Measurements from ENCODE around the gene ZNF775.
A peak's percentile ranks its signal among the peaks of the same experiment; 100 is the strongest.

ZNF775 gene

DNA sequence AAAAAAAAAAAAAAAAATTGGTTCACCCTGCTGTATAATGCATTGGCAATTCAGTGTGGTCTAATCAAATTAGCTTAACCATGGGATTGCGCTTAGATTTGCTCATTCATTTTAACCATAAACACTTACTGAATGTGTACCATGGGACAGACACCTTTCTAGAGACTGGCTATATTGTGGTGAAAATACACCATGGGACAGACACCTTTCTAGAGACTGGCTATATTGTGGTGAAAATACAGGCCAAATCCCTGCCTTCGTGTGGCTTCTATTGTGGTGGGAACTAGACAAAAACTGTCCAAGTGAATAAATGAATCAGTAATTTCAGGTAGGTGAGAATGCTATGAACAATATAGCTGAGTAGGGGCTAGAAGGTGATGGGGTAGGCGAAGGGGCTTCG is 20.7 kb upstream of the ZNF775 start:
- TF ChIP-seq, protein P1, sequence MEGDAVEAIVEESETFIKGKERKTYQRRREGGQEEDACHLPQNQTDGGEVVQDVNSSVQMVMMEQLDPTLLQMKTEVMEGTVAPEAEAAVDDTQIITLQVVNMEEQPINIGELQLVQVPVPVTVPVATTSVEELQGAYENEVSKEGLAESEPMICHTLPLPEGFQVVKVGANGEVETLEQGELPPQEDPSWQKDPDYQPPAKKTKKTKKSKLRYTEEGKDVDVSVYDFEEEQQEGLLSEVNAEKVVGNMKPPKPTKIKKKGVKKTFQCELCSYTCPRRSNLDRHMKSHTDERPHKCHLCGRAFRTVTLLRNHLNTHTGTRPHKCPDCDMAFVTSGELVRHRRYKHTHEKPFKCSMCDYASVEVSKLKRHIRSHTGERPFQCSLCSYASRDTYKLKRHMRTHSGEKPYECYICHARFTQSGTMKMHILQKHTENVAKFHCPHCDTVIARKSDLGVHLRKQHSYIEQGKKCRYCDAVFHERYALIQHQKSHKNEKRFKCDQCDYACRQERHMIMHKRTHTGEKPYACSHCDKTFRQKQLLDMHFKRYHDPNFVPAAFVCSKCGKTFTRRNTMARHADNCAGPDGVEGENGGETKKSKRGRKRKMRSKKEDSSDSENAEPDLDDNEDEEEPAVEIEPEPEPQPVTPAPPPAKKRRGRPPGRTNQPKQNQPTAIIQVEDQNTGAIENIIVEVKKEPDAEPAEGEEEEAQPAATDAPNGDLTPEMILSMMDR (conservative IDR thresholded peaks at IDR 0.05): no peak
- H3K27ac ChIP-seq: no peak overlapping the region

DNA sequence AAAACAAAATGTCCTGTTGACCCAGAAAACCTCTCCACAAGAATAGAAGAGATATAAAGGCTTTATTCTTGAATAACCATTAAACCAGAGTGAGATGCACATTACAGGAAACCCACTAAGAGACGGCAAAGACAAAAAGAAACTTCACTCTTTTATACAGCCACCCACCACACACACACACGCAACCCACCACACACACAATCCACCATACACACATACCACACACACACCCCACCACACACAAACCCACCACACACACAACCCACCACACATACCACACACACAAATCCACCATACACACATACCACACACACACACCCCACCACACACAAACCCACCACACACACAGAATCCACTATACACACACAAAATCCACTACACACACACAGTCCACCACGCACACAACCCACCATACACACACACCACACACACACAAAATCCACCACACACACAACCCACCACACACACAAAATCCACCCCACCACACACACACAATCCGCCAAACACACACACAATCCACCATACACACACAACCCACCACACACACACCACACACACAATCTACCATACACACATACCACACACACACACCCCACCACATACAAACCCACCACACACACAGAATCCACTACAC is 20.0 kb upstream of the ZNF775 start:
- H3K27ac ChIP-seq: no peak overlapping the region
- TF ChIP-seq, protein P1 (conservative IDR thresholded peaks at IDR 0.05): no peak

DNA sequence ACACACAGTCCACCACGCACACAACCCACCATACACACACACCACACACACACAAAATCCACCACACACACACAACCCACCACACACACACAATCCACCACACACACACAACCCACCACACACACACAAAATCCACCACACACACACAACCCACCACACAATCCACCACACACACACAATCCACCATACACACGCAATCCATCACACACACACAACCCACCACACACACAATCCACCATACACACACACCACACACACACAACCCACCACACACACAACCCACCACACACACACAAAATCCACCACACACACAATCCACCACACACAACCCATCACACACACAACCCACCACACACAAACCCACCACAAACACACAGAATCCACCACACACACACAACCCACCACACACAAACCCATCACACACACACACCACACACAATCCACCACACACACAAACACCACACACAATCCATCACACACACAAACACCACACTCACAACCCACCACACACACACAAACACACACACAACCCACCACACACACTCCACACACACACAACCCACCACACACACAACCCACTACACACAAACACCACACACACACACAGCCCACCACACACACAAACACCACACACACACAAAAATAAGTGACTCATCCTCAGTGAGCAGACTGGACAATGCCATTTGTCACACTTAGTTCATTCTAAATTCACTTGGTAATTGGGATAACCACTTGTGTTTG is 19.3 kb upstream of the ZNF775 start:
- H3K27ac ChIP-seq: peak overlapping the region; percentile 9; the same call in 1 of the 2 replicates
- TF ChIP-seq, protein P1 (conservative IDR thresholded peaks at IDR 0.05): no peak

DNA sequence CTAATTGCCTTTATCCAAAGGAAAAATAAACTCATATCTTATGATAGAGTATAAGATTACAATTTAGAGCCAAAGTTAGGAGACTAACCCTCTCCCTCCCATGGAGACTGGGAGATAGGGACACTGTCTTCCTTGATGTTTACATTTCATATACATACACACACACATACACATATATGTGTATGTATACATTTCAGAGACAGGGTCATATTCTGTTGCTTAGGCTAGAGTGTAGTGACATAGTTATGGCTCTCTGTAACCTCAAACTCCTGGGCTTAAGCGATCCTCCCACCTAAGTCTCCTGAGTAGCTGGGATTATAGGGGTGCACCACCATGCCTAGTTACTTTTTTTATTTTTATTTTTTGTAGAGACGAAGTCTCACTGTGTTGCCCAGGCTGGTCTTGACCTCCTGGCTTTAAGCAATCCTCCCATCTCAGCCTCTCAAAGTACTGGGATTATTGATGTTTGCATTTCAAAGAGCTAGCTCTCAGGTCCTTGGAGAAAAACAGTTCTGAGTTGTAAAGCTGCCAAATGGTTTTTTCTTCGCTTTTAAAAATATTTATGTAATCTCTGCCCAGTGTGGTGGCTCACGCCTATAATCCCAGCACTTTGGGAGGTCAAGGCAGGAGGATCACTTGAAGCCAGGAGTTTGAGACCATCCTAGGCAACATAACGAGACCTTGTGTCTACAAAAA is 18.6 kb upstream of the ZNF775 start:
- H3K27ac ChIP-seq: peak overlapping the region; percentile 9; the same call in 1 of the 2 replicates
- TF ChIP-seq, protein P1 (conservative IDR thresholded peaks at IDR 0.05): no peak

DNA sequence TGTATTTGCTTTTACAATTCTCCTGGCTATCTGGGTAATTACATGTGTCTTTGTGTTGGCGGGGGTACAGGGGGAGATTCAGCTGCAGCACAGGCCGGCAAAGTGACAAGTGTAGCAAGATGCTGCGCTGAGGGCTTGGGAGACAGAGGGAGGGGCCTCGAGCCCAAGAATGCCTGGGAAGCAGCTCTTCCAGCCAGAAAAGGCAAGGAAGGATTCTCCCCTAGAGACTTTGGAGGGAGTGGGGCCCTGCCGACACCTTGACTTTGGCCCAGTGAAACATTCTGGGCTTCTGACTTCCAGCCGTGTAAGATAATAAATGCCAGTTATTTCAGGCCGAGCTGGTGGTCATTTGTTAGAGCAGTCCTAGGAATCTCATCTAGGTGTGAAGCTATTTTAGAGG is 17.7 kb upstream of the ZNF775 start:
- TF ChIP-seq, protein P1 (conservative IDR thresholded peaks at IDR 0.05): no peak
- no peak overlapping the region for H3K27ac ChIP-seq

DNA sequence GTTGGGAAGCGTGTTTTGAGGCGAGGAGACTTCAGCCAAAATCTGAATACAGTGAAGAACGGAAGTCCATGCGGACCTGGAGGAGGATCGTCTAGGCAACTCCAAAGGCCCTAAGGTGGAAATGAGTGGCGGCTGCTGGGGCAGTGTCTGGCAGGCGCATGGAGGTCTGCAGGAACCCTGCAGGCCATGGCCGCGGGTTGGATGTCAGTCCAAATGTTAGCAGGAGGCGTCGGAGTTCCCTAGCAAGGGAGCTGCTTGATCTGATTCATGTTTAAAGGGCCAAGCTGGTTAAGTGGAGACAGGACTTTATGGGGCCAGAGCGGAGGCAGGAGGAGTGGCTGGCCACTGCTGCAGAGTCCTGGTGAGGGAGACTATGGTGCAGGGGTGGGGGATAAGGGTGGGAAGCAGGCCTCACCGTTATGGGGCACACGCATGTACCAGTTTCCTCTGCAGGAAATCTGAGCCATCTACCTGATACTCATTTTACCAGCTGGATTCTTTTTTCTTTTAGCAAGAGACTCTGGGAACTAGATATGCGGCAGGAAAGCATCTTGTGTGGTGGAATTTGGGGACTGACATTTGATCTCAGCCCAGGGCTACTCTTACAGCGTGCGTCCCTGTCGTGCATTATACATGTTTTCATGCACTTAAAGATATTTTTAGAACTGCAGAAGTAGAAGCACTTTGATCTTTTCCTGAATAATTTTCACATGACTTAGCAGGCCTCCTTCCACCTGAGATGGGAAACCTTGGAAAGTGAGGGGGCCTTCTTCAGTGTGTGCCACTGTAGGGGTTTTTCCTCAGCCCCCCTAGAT is 17.1 kb upstream of the ZNF775 start:
- TF ChIP-seq, protein P1 (conservative IDR thresholded peaks at IDR 0.05): no peak
- no peak overlapping the region for H3K27ac ChIP-seq

All from VCaP (cell line).